Raji (cell line): ENCODE measurements around the gene KRTAP19-4.

Source experiments
- POLR2A ChIP-seq: IDR thresholded peaks from 2 replicates; pipeline ENCODE4 v1.6.1; 2011; ENCODE audit warnings: low read depth, low read length, control low read depth; ENCODE audit not compliant: insufficient read depth

KRTAP19-4 gene

GRCh38 chr21:30497065-30497464 is at the start of gene KRTAP19-4:
Gene KRTAP19-4, minus strand, starts transcription at chr21:30497165. Its CDS starts 55 bp downstream, at chr21:30497110.
- no peak for TF ChIP-seq POLR2A

- TF ChIP-seq POLR2A = no peak
Observed at GRCh38 chr21:30541764-30542163, 44.8 kb upstream of the KRTAP19-4 start, which contains the start of gene KRTAP19-6. Gene KRTAP19-6, minus strand, starts transcription at chr21:30541864. Its CDS starts 31 bp downstream, at chr21:30541833.

DNA sequence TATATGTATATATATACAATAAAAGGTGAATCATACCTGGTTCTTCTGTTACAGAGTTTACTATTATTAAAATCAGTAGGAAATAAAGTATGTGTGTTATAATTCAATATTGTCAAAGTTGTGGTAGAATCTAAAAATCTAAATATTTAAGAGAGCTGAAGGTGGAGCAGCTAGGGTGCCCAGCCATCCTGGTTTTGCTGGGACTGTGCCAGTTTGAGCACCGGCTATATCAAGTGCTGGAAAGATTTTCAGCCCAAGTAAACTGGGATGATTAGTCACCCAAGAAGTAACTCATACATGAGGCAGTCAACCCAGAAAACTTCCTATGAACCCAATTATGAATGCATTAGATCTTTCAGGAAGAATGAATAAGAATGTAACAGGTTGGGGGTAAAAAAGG is 21.9 kb upstream of the KRTAP19-4 start:
- TF ChIP-seq POLR2A = no peak

DNA sequence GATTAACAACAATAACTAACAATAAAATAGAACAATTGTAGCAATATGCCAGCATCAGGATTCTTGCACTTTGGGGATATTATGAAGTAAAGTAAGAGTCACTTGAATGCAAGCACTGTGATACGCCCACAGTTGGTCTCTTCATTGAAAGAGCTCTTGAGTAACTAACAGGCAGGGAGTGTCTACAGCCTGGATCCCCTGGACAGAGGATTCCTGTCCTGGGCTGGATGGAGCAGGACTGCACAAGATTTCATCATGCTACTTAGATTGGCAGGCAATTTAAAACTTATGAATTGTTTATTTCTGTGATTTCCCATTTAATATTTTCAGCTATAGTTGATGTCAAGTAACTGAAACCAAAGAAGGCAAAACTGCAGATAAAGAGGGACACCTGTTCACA is 18.7 kb upstream of the KRTAP19-4 start:
- TF ChIP-seq POLR2A = no peak

- no peak for TF ChIP-seq POLR2A
Observed at GRCh38 chr21:30502041-30502440, 5.1 kb upstream of the KRTAP19-4 start, which contains the start of gene KRTAP19-5. Gene KRTAP19-5, minus strand, starts transcription at chr21:30502141. Its CDS starts 51 bp downstream, at chr21:30502090.

DNA sequence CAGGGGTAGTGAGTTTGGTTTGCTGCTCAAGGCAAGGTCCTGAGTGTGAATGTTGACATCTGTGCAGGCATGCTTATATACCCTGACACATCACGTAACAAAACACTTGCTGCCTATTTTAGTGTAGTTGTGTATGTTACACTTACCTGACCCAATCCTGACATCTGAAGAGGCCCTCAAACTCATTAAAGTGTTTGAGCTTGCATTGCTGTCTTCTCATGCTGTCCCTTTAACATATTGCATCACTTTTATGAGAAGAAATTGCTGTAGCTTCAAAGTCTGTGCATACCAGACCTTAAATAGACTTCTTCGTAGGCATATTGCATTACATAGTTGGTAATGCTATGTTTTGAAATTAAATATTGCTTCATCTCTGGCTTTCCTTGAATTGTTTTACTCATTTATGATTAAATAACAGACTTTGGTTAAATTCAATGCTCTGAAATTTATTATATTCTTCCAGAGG is 5.0 kb downstream of the KRTAP19-4 start, which contains the start of gene KRTAP19-3:
KRTAP19-3 (minus strand) TSS at position 51 of the 466 bp plus-strand sequence. CDS start 56 bp downstream, outside the sequence.
- TF ChIP-seq POLR2A = no peak

GRCh38 chr21:30487336-30487735 is 9.6 kb downstream of the KRTAP19-4 start, which contains the start of gene KRTAP19-2:
Gene KRTAP19-2, minus strand, starts transcription at chr21:30487436. Its CDS starts 88 bp downstream, at chr21:30487348.
- TF ChIP-seq POLR2A = no peak

DNA sequence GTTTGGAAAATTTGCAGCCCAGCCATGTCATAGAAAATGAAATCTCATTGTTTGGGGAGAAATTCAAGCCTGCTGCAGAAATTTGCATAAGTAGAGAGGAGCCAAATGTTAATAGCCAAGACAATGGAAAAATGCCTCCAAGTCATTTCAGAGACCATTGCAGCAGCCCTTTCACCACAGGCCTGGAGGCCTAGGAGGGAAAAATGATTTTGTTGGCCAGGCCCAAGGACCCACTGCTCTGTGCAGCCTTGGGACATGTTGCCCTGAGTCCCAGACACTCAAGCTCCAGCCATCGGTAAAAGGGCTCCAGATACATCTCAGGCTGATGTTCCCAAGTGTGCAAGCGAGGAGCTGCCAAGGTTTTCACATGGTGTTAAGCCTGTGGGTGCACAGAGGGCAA is 10.8 kb downstream of the KRTAP19-4 start:
- no peak for TF ChIP-seq POLR2A

- TF ChIP-seq POLR2A = no peak
Observed at GRCh38 chr21:30482130-30482529, 14.8 kb downstream of the KRTAP19-4 start.

- no peak for TF ChIP-seq POLR2A
Observed at GRCh38 chr21:30480145-30480544, 16.8 kb downstream of the KRTAP19-4 start, which contains the start of gene KRTAP19-1. Gene KRTAP19-1, minus strand, starts transcription at chr21:30480367. Its CDS starts 50 bp downstream, at chr21:30480317.

- no peak for TF ChIP-seq POLR2A
Observed at GRCh38 chr21:30479259-30479658, 17.7 kb downstream of the KRTAP19-4 start.

GRCh38 chr21:30478004-30478403 is 19.0 kb downstream of the KRTAP19-4 start:
- TF ChIP-seq POLR2A = no peak

GRCh38 chr21:30468900-30469714 is 27.9 kb downstream of the KRTAP19-4 start:
- TF ChIP-seq POLR2A = no peak

GRCh38 chr21:30463713-30464112 is 33.3 kb downstream of the KRTAP19-4 start:
- TF ChIP-seq POLR2A = no peak

- no peak for TF ChIP-seq POLR2A
Observed at GRCh38 chr21:30448514-30448913, 48.5 kb downstream of the KRTAP19-4 start.

DNA sequence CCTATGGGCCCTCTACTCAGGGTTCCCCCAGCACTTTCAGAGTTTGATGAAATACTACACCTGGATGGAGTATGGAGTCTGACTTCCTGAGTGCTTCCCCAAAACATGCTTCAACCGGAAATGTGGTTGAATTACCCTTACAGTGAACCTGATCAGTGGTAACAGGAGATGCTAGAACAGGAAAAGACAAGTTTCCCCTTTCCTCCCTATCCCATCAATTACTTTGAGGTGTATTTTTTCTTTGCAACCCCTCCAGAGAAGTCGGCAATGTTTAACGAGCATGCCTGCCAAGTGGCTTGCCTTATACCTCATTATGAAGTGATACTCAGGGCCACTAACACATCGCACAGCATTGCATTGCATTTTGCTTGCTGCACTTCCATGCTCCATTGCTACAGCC is 49.9 kb downstream of the KRTAP19-4 start:
- TF ChIP-seq POLR2A = no peak
